ENCODE data around the gene CWC27.

GRCh38 chr5:64900618-64901017, 131.9 kb downstream of the CWC27 start:
- TF ChIP-seq POLR2A (IDR thresholded peaks at IDR 0.05) (no peak), CTCF (IDR thresholded peaks at IDR 0.05) (no peak), POLR2AphosphoS5 (IDR thresholded peaks at IDR 0.05; ENCODE audit: insufficient read depth in 1 of 2, low read depth in 1 of 2) (no peak)

Measured in vagina (tissue), 2 donors.